H1 (cell line): ENCODE results near the gene NID2. TPM values are rescaled to one million over a fixed set of nuclear protein-coding genes. Genes with fewer than 3 reads are reported as not detected.

Experiments
- CTCF ChIA-PET: fragments of 300-600 bp; sonication (Branson Sonifier 250); formaldehyde crosslinking; loops from one replicate; lab custom pipeline; 2021; ENCODE audit not compliant: partially characterized antibody; lab: Charles Lee
- POLR2A ChIA-PET: fragments of 300-600 bp; sonication (Branson Sonifier 250); formaldehyde crosslinking; loops from one replicate; lab custom pipeline; 2021; ENCODE audit warnings: inconsistent platforms; ENCODE audit not compliant: partially characterized antibody; lab: Charles Lee
- DNase-seq, 2 experiments: peaks; one replicate each; pipeline versions ENCODE4 v3.0.0 to v3.0.0-alpha.2; 2010 to 2022; ENCODE audit warnings: low spot score in 2 of 2, low read depth in 1 of 2, mixed read lengths in 1 of 2
- FAIRE-seq: peaks from 2 replicates; lab custom pipeline; 2011; peaks lifted over from hg19 to GRCh38; lab: Jason Lieb, UNC
- H2AFZ ChIP-seq: 2 replicates; pipeline ENCODE4 v1.8.1; 2012; ENCODE audit warnings: low read length, inconsistent platforms
- H2AK5ac ChIP-seq: 2 replicates; pipeline ENCODE4 v1.6.1; 2013; ENCODE audit warnings: low read depth, low read length
- H2BK120ac ChIP-seq: replicated peaks from 2 replicates; pipeline ENCODE3; 2013; ENCODE audit warnings: low read depth, low read length, inconsistent platforms
- H2BK12ac ChIP-seq: 2 replicates; pipeline ENCODE4 v1.6.1; 2013; ENCODE audit warnings: low read depth, low read length
- H2BK15ac ChIP-seq: 2 replicates; pipeline ENCODE4 v1.6.1; 2013; ENCODE audit warnings: low read length
- H2BK20ac ChIP-seq: 2 replicates; pipeline ENCODE4 v1.6.1; 2013; ENCODE audit warnings: low read length
- H2BK5ac ChIP-seq: 2 replicates; pipeline ENCODE4 v1.6.1; 2013; ENCODE audit warnings: low read depth, low read length
- H3K14ac ChIP-seq: 2 replicates; pipeline ENCODE4 v1.6.1; 2013; ENCODE audit warnings: inconsistent platforms; ENCODE audit not compliant: insufficient read length
- H3K18ac ChIP-seq: 2 replicates; pipeline ENCODE4 v1.6.1; 2013; ENCODE audit warnings: low read length; ENCODE audit errors: extremely low read depth
- H3K23ac ChIP-seq: 2 replicates; pipeline ENCODE4 v1.6.1; 2013; ENCODE audit warnings: inconsistent platforms; ENCODE audit not compliant: insufficient read length
- H3K23me2 ChIP-seq: 2 replicates; pipeline ENCODE4 v1.6.1; 2013; ENCODE audit warnings: low read depth, low read length
- H3K27ac ChIP-seq: 2 replicates; pipeline ENCODE4 v1.6.1; 2011; ENCODE audit warnings: low read depth, low read length, inconsistent platforms
- H3K27me3 ChIP-seq, 4 experiments: replicated peaks in 1 of 4; 1 replicate in 1 of 4; 2 replicates in 3 of 4; pipeline versions ENCODE4 v1.6.1 to v1.8.1; 2011 to 2013; ENCODE audit warnings: low read length in 3 of 4, mild to moderate bottlenecking in 3 of 4, inconsistent platforms in 2 of 4, mixed read lengths in 2 of 4, moderate library complexity in 1 of 4; ENCODE audit not compliant: control insufficient read depth in 3 of 4, insufficient read depth in 3 of 4; ENCODE audit errors: extremely low read depth in 1 of 4
- H3K36me3 ChIP-seq, 4 experiments: 2 replicates each; pipeline versions ENCODE4 v1.6.1 to v1.8.1; 2011 to 2013; ENCODE audit warnings: mild to moderate bottlenecking in 4 of 4, low read length in 3 of 4, moderate library complexity in 2 of 4, control low read depth in 1 of 4, inconsistent platforms in 1 of 4; ENCODE audit not compliant: insufficient read depth in 4 of 4, control insufficient read depth in 2 of 4
- H3K4ac ChIP-seq: replicated peaks from 2 replicates; pipeline ENCODE3; 2013; ENCODE audit warnings: low read length, low read depth, mixed read lengths, inconsistent platforms; ENCODE audit not compliant: insufficient read length
- H3K4me1 ChIP-seq, 4 experiments: replicated peaks in 1 of 4; 1 replicate in 1 of 4; 2 replicates in 3 of 4; pipeline versions ENCODE4 v1.6.1 to v1.8.1; 2011 to 2013; ENCODE audit warnings: low read length in 3 of 4, inconsistent platforms in 2 of 4, mixed read lengths in 1 of 4; ENCODE audit not compliant: insufficient read depth in 4 of 4, control insufficient read depth in 3 of 4
- H3K4me2 ChIP-seq, 2 experiments: 2 replicates each; pipeline versions ENCODE4 v1.6.1 to v1.8.1; 2011 to 2013; ENCODE audit warnings: low read depth in 2 of 2, low read length in 2 of 2, control low read depth in 1 of 2, inconsistent platforms in 1 of 2, mild to moderate bottlenecking in 1 of 2; ENCODE audit not compliant: insufficient read depth in 1 of 2
- H3K4me3 ChIP-seq, 4 experiments: fragments of 200-600, 300-600 bp in 1 of 4; sonication (generic), shearing (Covaris generic), sonication (Bioruptor Twin) in 1 of 4; 2 replicates each; pipeline versions ENCODE4 v1.5.1 to v1.8.1; 2011 to 2016; ENCODE audit warnings: low read length in 4 of 4, low read depth in 3 of 4, control low read depth in 2 of 4, inconsistent platforms in 2 of 4, mild to moderate bottlenecking in 2 of 4, mixed read lengths in 1 of 4, moderate library complexity in 1 of 4; ENCODE audit not compliant: insufficient read depth in 2 of 4; ENCODE audit errors: extremely low read depth in 1 of 4
- H3K56ac ChIP-seq: replicated peaks from 2 replicates; pipeline ENCODE3; 2013; ENCODE audit warnings: low read depth, mild to moderate bottlenecking, mixed read lengths, low read length, inconsistent platforms; ENCODE audit not compliant: insufficient read length
- H3K79me1 ChIP-seq: 2 replicates; pipeline ENCODE4 v1.6.1; 2013; ENCODE audit warnings: low read depth, low read length, control low read depth
- H3K79me2 ChIP-seq, 2 experiments: 2 replicates each; pipeline versions ENCODE4 v1.6.1 to v1.8.1; 2012 to 2013; ENCODE audit warnings: low read length in 2 of 2, mild to moderate bottlenecking in 2 of 2, inconsistent platforms in 1 of 2; ENCODE audit not compliant: insufficient read depth in 2 of 2, control insufficient read depth in 1 of 2
- H3K9ac ChIP-seq, 4 experiments: replicated peaks in 1 of 4; 1 replicate in 1 of 4; 2 replicates in 3 of 4; pipeline versions ENCODE4 v1.6.1 to v1.8.1; 2011 to 2013; ENCODE audit warnings: low read depth in 3 of 4, low read length in 3 of 4, control low read depth in 2 of 4, mild to moderate bottlenecking in 2 of 4, moderate library complexity in 2 of 4, inconsistent platforms in 1 of 4; ENCODE audit errors: extremely low read depth in 1 of 4
- H3K9me3 ChIP-seq, 2 experiments: 2 replicates each; pipeline versions ENCODE4 v1.6.1 to v1.8.1; 2012 to 2013; ENCODE audit warnings: mild to moderate bottlenecking in 2 of 2, moderate library complexity in 2 of 2, control low read depth in 1 of 2, inconsistent platforms in 1 of 2, low read depth in 1 of 2, low read length in 1 of 2, mixed read lengths in 1 of 2; ENCODE audit not compliant: insufficient read depth in 2 of 2
- H4K20me1 ChIP-seq, 2 experiments: replicated peaks in 1 of 2; 2 replicates each; pipeline versions ENCODE3 to v1.8.1; 2011 to 2013; ENCODE audit warnings: inconsistent platforms in 2 of 2, low read length in 2 of 2, mild to moderate bottlenecking in 1 of 2; ENCODE audit not compliant: insufficient read depth in 2 of 2, control insufficient read depth in 1 of 2
- H4K5ac ChIP-seq: 2 replicates; pipeline ENCODE4 v1.6.1; 2013; ENCODE audit warnings: low read length, low read depth, mixed read lengths, inconsistent platforms; ENCODE audit not compliant: insufficient read length
- H4K8ac ChIP-seq: 2 replicates; pipeline ENCODE4 v1.8.0; 2013; ENCODE audit warnings: mild to moderate bottlenecking, moderate library complexity, low read length, inconsistent platforms; ENCODE audit not compliant: insufficient read depth; ENCODE audit errors: extremely low read depth
- H4K91ac ChIP-seq: replicated peaks from 2 replicates; pipeline ENCODE3; 2013; ENCODE audit warnings: low read length, mixed read lengths, inconsistent platforms; ENCODE audit not compliant: insufficient read length
- BRCA1 ChIP-seq: IDR thresholded peaks from 2 replicates; pipeline ENCODE4 v1.6.1; 2012; ENCODE audit warnings: low read depth, low read length, improper control_type of control experiment
- CHD2 ChIP-seq: IDR thresholded peaks from 2 replicates; pipeline ENCODE4 v1.6.1; 2012; ENCODE audit warnings: low read length, improper control_type of control experiment
- CREB1 ChIP-seq: IDR thresholded peaks from 2 replicates; pipeline ENCODE4 v1.6.1; 2012; ENCODE audit warnings: inconsistent platforms
- E2F6 ChIP-seq: IDR thresholded peaks from 2 replicates; pipeline ENCODE4 v1.6.1; 2012; ENCODE audit warnings: inconsistent platforms
- EGR1 ChIP-seq: IDR thresholded peaks from 2 replicates; pipeline ENCODE4 v1.6.1; 2011; ENCODE audit warnings: low read depth, low read length, borderline replicate concordance
- FOSL1 ChIP-seq: IDR thresholded peaks from 2 replicates; pipeline ENCODE4 v1.6.1; 2011; ENCODE audit warnings: mild to moderate bottlenecking, low read depth, low read length, moderate library complexity; ENCODE audit not compliant: insufficient read depth
- GTF2F1 ChIP-seq: IDR thresholded peaks from 2 replicates; pipeline ENCODE4 v1.6.1; 2012; ENCODE audit warnings: low read depth, low read length, improper control_type of control experiment, borderline replicate concordance
- KDM1A ChIP-seq: fragments of 200-600, 300-600 bp; sonication (generic); IDR thresholded peaks from 2 replicates; pipeline ENCODE4 v1.7.1; 2016; ENCODE audit warnings: mild to moderate bottlenecking, low read length, borderline replicate concordance
- NRF1 ChIP-seq: IDR thresholded peaks from 2 replicates; pipeline ENCODE4 v1.6.1; 2011; ENCODE audit warnings: mild to moderate bottlenecking, low read depth, low read length, improper control_type of control experiment
- PHF8 ChIP-seq: fragments of 200-600 bp; sonication (generic); conservative IDR thresholded peaks from 2 replicates; pipeline ENCODE4 v1.7.1; 2012; ENCODE audit warnings: low read depth, mild to moderate bottlenecking, inconsistent platforms, low read length, moderate library complexity
- RFX5 ChIP-seq: IDR thresholded peaks from 2 replicates; pipeline ENCODE4 v1.6.1; 2011; ENCODE audit warnings: low read depth, low read length, improper control_type of control experiment, borderline replicate concordance
- TCF12 ChIP-seq: IDR thresholded peaks from 2 replicates; pipeline ENCODE4 v1.6.1; 2011; ENCODE audit warnings: low read depth, mild to moderate bottlenecking, low read length
- WGBS, 2 experiments: shearing (Covaris generic) in 1 of 2; methylation state at CpG; one replicate each; pipeline versions ENCODE4 v1.1.6 to v1.1.7; 2013 to 2015; ENCODE audit warnings: low lambda C conversion rate in 2 of 2, mixed read lengths in 2 of 2, inconsistent platforms in 1 of 2, low coverage in 1 of 2, missing lambda C conversion rate in 1 of 2; ENCODE audit not compliant: insufficient replicate concordance in 2 of 2, insufficient coverage in 1 of 2, insufficient read length in 1 of 2; ENCODE audit errors: extremely low coverage in 1 of 2, missing lambda C conversion rate in 1 of 2; 5-methylcytosine and 5-hydroxymethylcytosine counted together
- polyA plus RNA-seq, 7 experiments: library from polyadenylated mRNA; depleted of rRNA in 3 of 7; stranded (reverse) in 5 of 7; unstranded in 2 of 7; fragments of >200 nt in 5 of 7; fragments of 200-250 nt in 2 of 7; gene quantifications; 1 replicate in 5 of 7; 2 replicates in 1 of 7; 4 replicates in 1 of 7; pipeline versions ENCODE4 v1.2.1 to v1.2.3, GENCODE V29; 2011 to 2013; ENCODE audit warnings: missing spikeins in 2 of 7, mixed read lengths in 2 of 7
- total RNA-seq: library from RNA; stranded (reverse); fragmentation: NEBNext Ultra II Directional; extraction: Animal tissue kit (Norgen Biotek cat#: 25700); gene quantifications from 2 replicates; pipeline ENCODE4 v1.2.1, GENCODE V29; 2021
- TF ChIP-seq, protein P1 (sequence below): IDR thresholded peaks from 2 replicates; pipeline ENCODE4 v1.6.1; 2011; ENCODE audit warnings: low read length, improper control_type of control experiment

The NID2 gene
- total and polyA plus RNA-seq, 2 of the 8 experiments (the other 6 are each of a cell fraction or from before 2014, with no cell fraction given): 6.1 to 12.6 TPM

- H3K4me2 ChIP-seq: no peak overlapping the region
- H2BK120ac ChIP-seq: no peak overlapping the region
- FAIRE-seq: no peak
- no peak overlapping the region for H2BK15ac ChIP-seq
- no peak overlapping the region for H3K23ac ChIP-seq
- H2AFZ ChIP-seq: no peak overlapping the region
- peaks cover 0 to 2% (median 0%) of the 10 kb centered on the region in 4 experiments; a peak in 1 of 8 replicates for H3K36me3 ChIP-seq
- H3K79me1 ChIP-seq: no peaks in the 10 kb centered on the region
- H3K4me1 ChIP-seq: peaks cover 0 to 2% (median 0%) of the 10 kb centered on the region in 4 experiments; a peak in 1 of 7 replicates
- H4K91ac ChIP-seq: no peak overlapping the region
- H4K5ac ChIP-seq: no peak overlapping the region
- H3K4ac ChIP-seq: no peak overlapping the region
- no peaks in the 10 kb centered on the region for H3K79me2 ChIP-seq
- no peak for DNase-seq
- no peak overlapping the region for H3K27ac ChIP-seq
- no peak overlapping the region for H2BK12ac ChIP-seq
- no peaks in the 10 kb centered on the region; the same call in 1 of the 2 replicates for H3K23me2 ChIP-seq
- no peak overlapping the region for H3K18ac ChIP-seq
- CTCF ChIA-PET: interaction anchor here (1.0 to 2.0 kb wide), 4 partner anchors 15 to 186 kb away, joined by 3 to 7 read pairs (median 3); no protein-coding TSS in a partner anchor
- H2BK20ac ChIP-seq: no peak overlapping the region
- H3K56ac ChIP-seq: no peak overlapping the region
- H2AK5ac ChIP-seq: no peak overlapping the region
- 86% methylated on average over 2 of the region's 3 CpGs; no CpG with 5 or more reads in 1 of the 2 experiments for whole genome bisulfite sequencing, 2 experiments
- H3K9ac ChIP-seq: no peak overlapping the region; a peak in 1 of 7 replicates
- H3K27me3 ChIP-seq: no peaks in the 10 kb centered on the region
- no peak overlapping the region for H2BK5ac ChIP-seq
- H3K9me3 ChIP-seq: peaks cover 12 to 13% of the 10 kb centered on the region in 2 experiments; a peak in 2 of 4 replicates
- H3K4me3 ChIP-seq: no peak overlapping the region
- H4K20me1 ChIP-seq: no peaks in the 10 kb centered on the region
- POLR2A ChIA-PET: no interaction called here
- no peak overlapping the region for H3K14ac ChIP-seq
- H4K8ac ChIP-seq: no peak overlapping the region
- TF ChIP-seq KDM1A (no peak), BRCA1 (no peak), E2F6 (no peak), GTF2F1 (no peak), FOSL1 (no peak), RFX5 (no peak), CHD2 (no peak), PHF8 (no peak), CREB1 (no peak), EGR1 (no peak), NRF1 (no peak), TCF12 (no peak)
- TF ChIP-seq, protein P1, sequence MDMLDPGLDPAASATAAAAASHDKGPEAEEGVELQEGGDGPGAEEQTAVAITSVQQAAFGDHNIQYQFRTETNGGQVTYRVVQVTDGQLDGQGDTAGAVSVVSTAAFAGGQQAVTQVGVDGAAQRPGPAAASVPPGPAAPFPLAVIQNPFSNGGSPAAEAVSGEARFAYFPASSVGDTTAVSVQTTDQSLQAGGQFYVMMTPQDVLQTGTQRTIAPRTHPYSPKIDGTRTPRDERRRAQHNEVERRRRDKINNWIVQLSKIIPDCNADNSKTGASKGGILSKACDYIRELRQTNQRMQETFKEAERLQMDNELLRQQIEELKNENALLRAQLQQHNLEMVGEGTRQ: no peak
Observed at GRCh38 chr14:51962711-51963110, 106.1 kb downstream of the NID2 start.
